A549 (cell line): Measurements from ENCODE around the gene EMID1. TPM values are rescaled to one million over a fixed set of nuclear protein-coding genes. Genes with fewer than 3 reads are reported as not detected.

Experiments used
- ATAC-seq, 2 experiments: fragments of 200-7000 bp in 1 of 2; fragments of >200 bp in 1 of 2; cut with Nextera tagmentation in 1 of 2; cut with Tn5 transposase in 1 of 2; 3 replicates each; pipeline versions ENCODE4 v1.8.0 to v1.9.1; 2018 to 2020; ENCODE audit warnings: mild to moderate bottlenecking in 1 of 2, moderate library complexity in 1 of 2
- CTCF ChIA-PET: fragments of 300-600 bp; sonication (Branson Sonifier 250); formaldehyde crosslinking; extraction: SDS; loops from one replicate; lab custom pipeline; 2021; ENCODE audit warnings: antibody characterized with exemption, inconsistent platforms; lab: Yijun Ruan, JAX
- POLR2A ChIA-PET: fragments of 350-600 bp; formaldehyde crosslinking; extraction: SDS; loops from one replicate; lab custom pipeline; 2021; ENCODE audit warnings: antibody characterized with exemption, inconsistent platforms; lab: Yijun Ruan, JAX
- DNase-seq, 2 experiments: peaks; one replicate each; pipeline versions ENCODE4 v3.0.0 to v3.0.0-alpha.2; 2011 to 2016; ENCODE audit warnings: low read depth in 1 of 2, low spot score in 1 of 2
- FAIRE-seq: peaks from 2 replicates; lab custom pipeline; 2011; peaks lifted over from hg19 to GRCh38; lab: Jason Lieb, UNC
- H3K27ac ChIP-seq, 2 experiments: fragments of >200 bp; sonication (Bioruptor Twin); formaldehyde crosslinking; 3 replicates each; pipeline ENCODE4 v1.5.1; 2016 to 2017
- H3K4me1 ChIP-seq: fragments of >200 bp; sonication (Bioruptor Twin); formaldehyde crosslinking; 3 replicates; pipeline ENCODE4 v1.6.1; 2016
- H3K4me2 ChIP-seq: fragments of >200 bp; sonication (Bioruptor Twin); formaldehyde crosslinking; 3 replicates; pipeline ENCODE4 v1.6.1; 2016
- H3K4me3 ChIP-seq: fragments of >200 bp; sonication (Bioruptor Twin); formaldehyde crosslinking; 3 replicates; pipeline ENCODE4 v1.5.1; 2016
- H3K9me3 ChIP-seq: fragments of >200 bp; sonication (Bioruptor Twin); formaldehyde crosslinking; 3 replicates; pipeline ENCODE4 v1.6.1; 2016
- CBX8 ChIP-seq: fragments of 200-600 bp; sonication (generic); IDR thresholded peaks from 2 replicates; pipeline ENCODE4 v1.6.1; 2016
- CEBPB ChIP-seq, 2 experiments: fragments of >200 bp in 1 of 2; sonication (Bioruptor Twin) in 1 of 2; formaldehyde crosslinking in 1 of 2; IDR thresholded peaks; 2 replicates each; pipeline ENCODE4 v1.6.1; 2012 to 2016
- CHD2 ChIP-seq: fragments of 150-350 bp; IDR thresholded peaks from 2 replicates; pipeline ENCODE4 v1.6.1; 2014; ENCODE audit warnings: low read length; ENCODE audit not compliant: partially characterized antibody
- CHD4 ChIP-seq: fragments of 200-600 bp; sonication (generic); IDR thresholded peaks from 2 replicates; pipeline ENCODE4 v1.6.1; 2016; ENCODE audit warnings: antibody characterized with exemption, mild to moderate bottlenecking, borderline replicate concordance
- FOSB ChIP-seq: fragments of 250-450 bp; sonication (Bioruptor Pico); IDR thresholded peaks from 2 replicates; pipeline ENCODE4 v1.5.0; 2020; ENCODE audit warnings: mild to moderate bottlenecking, moderate library complexity
- FOSL2 ChIP-seq, 2 experiments: fragments of 450-650 bp in 1 of 2; fragments of >200 bp in 1 of 2; sonication (Bioruptor Twin) in 1 of 2; formaldehyde crosslinking; IDR thresholded peaks; 2 replicates each; pipeline versions ENCODE4 v1.5.0 to v1.6.1; 2016 to 2020; ENCODE audit warnings: mild to moderate bottlenecking in 1 of 2, moderate library complexity in 1 of 2
- HEYL ChIP-seq: fragments of 250-450 bp; sonication (Bioruptor Pico); IDR thresholded peaks from 2 replicates; pipeline ENCODE4 v1.8.0; 2021; ENCODE audit warnings: mild to moderate bottlenecking, moderate library complexity
- HMGXB4 ChIP-seq: fragments of 250-450 bp; sonication (Bioruptor Pico); IDR thresholded peaks from 2 replicates; pipeline ENCODE4 v1.5.0; 2021; ENCODE audit warnings: mild to moderate bottlenecking, moderate library complexity, borderline replicate concordance
- HOXA7 ChIP-seq: fragments of 250-450 bp; sonication (Bioruptor Pico); IDR thresholded peaks from 2 replicates; pipeline ENCODE4 v1.5.0; 2020; ENCODE audit warnings: mild to moderate bottlenecking, moderate library complexity
- JUN ChIP-seq, 2 experiments: fragments of >200 bp; sonication (Bioruptor Twin); formaldehyde crosslinking; IDR thresholded peaks; 2 replicates in 1 of 2; 3 replicates in 1 of 2; pipeline ENCODE4 v1.6.1; 2016 to 2017
- KDM1A ChIP-seq: fragments of 200-600 bp; sonication (generic); IDR thresholded peaks from 2 replicates; pipeline ENCODE4 v1.6.1; 2016; ENCODE audit warnings: low read depth, mild to moderate bottlenecking
- MAFK ChIP-seq: fragments of 450-650 bp; IDR thresholded peaks from 2 replicates; pipeline ENCODE4 v1.6.1; 2014; ENCODE audit not compliant: partially characterized antibody
- NPAS2 ChIP-seq: fragments of 250-450 bp; sonication (Bioruptor Pico); IDR thresholded peaks from 2 replicates; pipeline ENCODE4 v1.8.0; 2022; ENCODE audit warnings: mild to moderate bottlenecking, moderate library complexity, borderline replicate concordance
- PHF8 ChIP-seq: fragments of 200-600 bp; sonication (generic); IDR thresholded peaks from 2 replicates; pipeline ENCODE4 v1.6.1; 2016; ENCODE audit warnings: low read depth, mild to moderate bottlenecking, antibody characterized with exemption, moderate library complexity, borderline replicate concordance
- POLR2AphosphoS2 ChIP-seq: conservative IDR thresholded peaks from 2 replicates; pipeline ENCODE4 v1.6.1; 2012; ENCODE audit warnings: low read length, improper control_type of control experiment, inconsistent platforms
- RAD21 ChIP-seq, 2 experiments: fragments of >200 bp in 1 of 2; sonication (Bioruptor Twin) in 1 of 2; formaldehyde crosslinking in 1 of 2; IDR thresholded peaks in 1 of 2; conservative IDR thresholded peaks in 1 of 2; 2 replicates in 1 of 2; 3 replicates in 1 of 2; pipeline ENCODE4 v1.6.1; 2012 to 2018; ENCODE audit warnings: inconsistent platforms in 1 of 2
- RCOR1 ChIP-seq: fragments of 150-350 bp; IDR thresholded peaks from 2 replicates; pipeline ENCODE4 v1.6.1; 2014; ENCODE audit warnings: antibody characterized with exemption, low read length, low read depth
- RNF2 ChIP-seq: fragments of 200-600 bp; sonication (generic); IDR thresholded peaks from 2 replicates; pipeline ENCODE4 v1.6.1; 2016; ENCODE audit warnings: low read depth, mild to moderate bottlenecking, antibody characterized with exemption, moderate library complexity, borderline replicate concordance
- TFCP2L1 ChIP-seq: fragments of 250-450 bp; sonication (Bioruptor Pico); IDR thresholded peaks from 2 replicates; pipeline ENCODE4 v1.5.0; 2021; ENCODE audit warnings: mild to moderate bottlenecking
- WGBS: methylation state at CpG from one replicate; pipeline ENCODE4 v1.1.6; 2017; ENCODE audit errors: missing lambda C conversion rate; 5-methylcytosine and 5-hydroxymethylcytosine counted together
- polyA plus RNA-seq, 4 experiments: library from polyadenylated mRNA; depleted of rRNA in 3 of 4; stranded (reverse); fragments of >200 nt; fragmentation: RNase III in 1 of 4; extraction: RNeasy Plus Mini Kit Qiagen cat#74134 plus additional on column Dnase treatment in 1 of 4; gene quantifications; 2 replicates in 3 of 4; 3 replicates in 1 of 4; pipeline ENCODE4 v1.2.3, GENCODE V29; 2011 to 2017
- TF ChIP-seq, protein P1 (sequence below): IDR thresholded peaks from 2 replicates; pipeline ENCODE4 v1.6.1; 2012
- TF ChIP-seq, protein P2 (sequence below): IDR thresholded peaks from 2 replicates; pipeline ENCODE4 v1.6.1; 2012

EMID1 gene
- polyA plus RNA-seq, 2 of the 4 experiments (the other 2 are of a cell fraction): 0.28 TPM

DNA sequence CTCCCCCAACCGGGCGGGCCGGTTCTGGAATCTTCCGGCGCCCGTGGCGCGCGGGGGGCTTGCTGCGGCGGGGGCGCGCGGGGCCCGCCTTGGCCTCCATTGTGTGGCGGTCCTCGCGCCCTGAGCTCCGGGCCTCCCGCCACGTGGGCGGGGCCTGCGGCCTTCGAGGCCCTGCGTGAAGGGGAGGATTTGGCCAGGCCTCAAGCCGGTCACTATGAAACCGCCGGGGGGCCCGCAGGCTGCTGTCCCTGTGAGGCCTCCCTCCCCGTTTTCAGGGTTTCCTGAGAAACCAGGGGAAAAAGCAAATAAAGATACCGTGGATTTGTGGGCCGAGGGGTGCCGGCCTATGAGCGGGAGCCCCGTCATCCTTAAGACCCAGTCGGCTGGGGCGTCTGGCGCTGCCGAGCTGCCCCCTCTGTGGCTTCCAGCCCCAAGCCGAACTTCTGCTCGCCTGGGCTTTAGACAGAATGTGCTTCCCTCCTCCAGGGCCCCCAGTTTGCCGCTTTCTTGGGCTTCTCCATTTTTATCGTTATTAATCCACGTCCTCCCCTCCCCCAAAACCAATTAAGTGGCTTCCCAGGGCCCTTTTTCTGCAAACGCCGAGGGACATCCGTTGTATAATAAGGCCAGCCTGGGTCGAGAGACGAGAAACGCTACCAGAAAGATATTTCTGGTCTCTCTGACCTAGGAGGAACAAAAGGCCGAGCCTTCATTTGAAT is 63.0 kb downstream of the EMID1 start:
- peak in 1 of 2 experiments; percentile 33 for DNase-seq
- H3K4me2 ChIP-seq: peak overlapping the region; percentile 98
- CTCF ChIA-PET: interaction anchor here (1.5 kb wide), 1 partner anchor 19 kb away, joined by 4 read pairs; no protein-coding TSS in a partner anchor
- POLR2A ChIA-PET: interaction anchor here (1.2 kb wide), 1 partner anchor 38 kb away, joined by 4 read pairs; the partner anchor contains the start of gene GAS2L1
- no peaks in the 10 kb centered on the region for H3K9me3 ChIP-seq
- peak; percentile 19 to 38; a peak in 4 of 6 replicates for ATAC-seq
- H3K4me1 ChIP-seq: peaks cover 34% of the 10 kb centered on the region
- no peak for FAIRE-seq
- whole genome bisulfite sequencing: 3% methylated on average over 21 of the region's 51 CpGs
- peak overlapping the region; percentile 100 for H3K27ac ChIP-seq
- TF ChIP-seq KDM1A (no peak), HMGXB4 (CRISPR knock-in tag) (peak; percentile 43; the same call in 1 of the 2 replicates), HEYL (CRISPR knock-in tag) (no peak), FOSL2 (IDR thresholded peaks at IDR 0.05) (no peak), FOSL2 (CRISPR knock-in tag; IDR thresholded peaks at IDR 0.05) (no peak), PHF8 (peak; percentile 90), JUN (IDR thresholded peaks at IDR 0.05) (peak in 1 of 2 experiments; percentile 9; a peak in 1 of 5 replicates)
- TF ChIP-seq, protein P1, sequence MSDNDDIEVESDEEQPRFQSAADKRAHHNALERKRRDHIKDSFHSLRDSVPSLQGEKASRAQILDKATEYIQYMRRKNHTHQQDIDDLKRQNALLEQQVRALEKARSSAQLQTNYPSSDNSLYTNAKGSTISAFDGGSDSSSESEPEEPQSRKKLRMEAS: peak; percentile 30; the same call in 1 of the 2 replicates
- peak overlapping the region; percentile 99 for H3K4me3 ChIP-seq

GRCh38 chr22:29269230-29269604 is 63.5 kb downstream of the EMID1 start:
- no peaks in the 10 kb centered on the region for H3K9me3 ChIP-seq
- peak overlapping the region; percentile 99 for H3K4me3 ChIP-seq
- ChIA-PET POLR2A (interaction anchor here (1.2 kb wide), 1 partner anchor 37 kb away, joined by 4 read pairs; the partner anchor contains the start of gene GAS2L1), CTCF (no interaction called here)
- H3K27ac ChIP-seq: peak overlapping the region; percentile 100
- under 1% methylated on average over 14 of the region's 14 CpGs for WGBS
- DNase-seq (no peak), FAIRE-seq (no peak), ATAC-seq (no peak)
- H3K4me1 ChIP-seq: peaks cover 34% of the 10 kb centered on the region
- peak overlapping the region; percentile 98 for H3K4me2 ChIP-seq
- TF ChIP-seq NPAS2: no peak
- TF ChIP-seq RCOR1: no peak
- TF ChIP-seq FOSB (CRISPR knock-in tag): no peak
- TF ChIP-seq POLR2AphosphoS2: no peak
- TF ChIP-seq FOSL2 (IDR thresholded peaks at IDR 0.05): no peak
- TF ChIP-seq FOSL2 (CRISPR knock-in tag; IDR thresholded peaks at IDR 0.05): no peak
- TF ChIP-seq CHD4: no peak
- no peak for TF ChIP-seq RAD21 (conservative IDR thresholded peaks at IDR 0.05 in 1 of 2, IDR thresholded peaks at IDR 0.05 in 1 of 2)
- no peak for TF ChIP-seq TFCP2L1
- TF ChIP-seq CBX8: no peak
- TF ChIP-seq CEBPB (IDR thresholded peaks at IDR 0.05): no peak
- TF ChIP-seq CHD2: no peak
- TF ChIP-seq RNF2: no peak
- no peak for TF ChIP-seq HOXA7
- TF ChIP-seq, protein P2, sequence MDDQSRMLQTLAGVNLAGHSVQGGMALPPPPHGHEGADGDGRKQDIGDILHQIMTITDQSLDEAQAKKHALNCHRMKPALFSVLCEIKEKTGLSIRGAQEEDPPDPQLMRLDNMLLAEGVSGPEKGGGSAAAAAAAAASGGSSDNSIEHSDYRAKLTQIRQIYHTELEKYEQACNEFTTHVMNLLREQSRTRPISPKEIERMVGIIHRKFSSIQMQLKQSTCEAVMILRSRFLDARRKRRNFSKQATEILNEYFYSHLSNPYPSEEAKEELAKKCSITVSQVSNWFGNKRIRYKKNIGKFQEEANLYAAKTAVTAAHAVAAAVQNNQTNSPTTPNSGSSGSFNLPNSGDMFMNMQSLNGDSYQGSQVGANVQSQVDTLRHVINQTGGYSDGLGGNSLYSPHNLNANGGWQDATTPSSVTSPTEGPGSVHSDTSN: no peak
- TF ChIP-seq MAFK: no peak
